SJCRH30 (cell line): ENCODE measurements around the gene ATP4A. TPM values are rescaled to one million over a fixed set of nuclear protein-coding genes. Genes with fewer than 3 reads are reported as not detected.

ENCODE experiments used
- DNase-seq, 2 experiments: peaks; one replicate each; pipeline ENCODE4 v3.0.0-alpha.2; 2015 to 2020
- H3K27ac ChIP-seq: fragments of 250-450 bp; sonication (Bioruptor Pico); 2 replicates; pipeline ENCODE4 v1.5.1; 2020; ENCODE audit warnings: mild to moderate bottlenecking, moderate library complexity
- H3K27me3 ChIP-seq: fragments of 250-450 bp; sonication (Bioruptor Pico); 2 replicates; pipeline ENCODE4 v1.5.1; 2020; ENCODE audit warnings: mild to moderate bottlenecking, moderate library complexity
- H3K36me3 ChIP-seq: fragments of 250-450 bp; sonication (Bioruptor Pico); 2 replicates; pipeline ENCODE4 v1.5.1; 2020; ENCODE audit warnings: mild to moderate bottlenecking, moderate library complexity
- H3K4me1 ChIP-seq: fragments of 250-450 bp; sonication (Bioruptor Pico); 2 replicates; pipeline ENCODE4 v1.5.1; 2020; ENCODE audit warnings: mild to moderate bottlenecking, moderate library complexity
- H3K4me3 ChIP-seq: fragments of 250-450 bp; sonication (Bioruptor Pico); 2 replicates; pipeline ENCODE4 v1.5.1; 2020; ENCODE audit warnings: mild to moderate bottlenecking, moderate library complexity
- H3K9me3 ChIP-seq: fragments of 250-450 bp; sonication (Bioruptor Pico); replicated peaks from 2 replicates; pipeline ENCODE4 v1.5.1; 2020; ENCODE audit warnings: mild to moderate bottlenecking, moderate library complexity
- total RNA-seq: library from RNA; depleted of rRNA; stranded (reverse); fragments of >200 nt; shearing (Covaris generic); gene quantifications from 2 replicates; pipeline ENCODE4 v1.2.3, GENCODE V29; 2014

Gene ATP4A
- total RNA-seq, 1 experiment from 2014 or later, result 0.14 TPM

DNA sequence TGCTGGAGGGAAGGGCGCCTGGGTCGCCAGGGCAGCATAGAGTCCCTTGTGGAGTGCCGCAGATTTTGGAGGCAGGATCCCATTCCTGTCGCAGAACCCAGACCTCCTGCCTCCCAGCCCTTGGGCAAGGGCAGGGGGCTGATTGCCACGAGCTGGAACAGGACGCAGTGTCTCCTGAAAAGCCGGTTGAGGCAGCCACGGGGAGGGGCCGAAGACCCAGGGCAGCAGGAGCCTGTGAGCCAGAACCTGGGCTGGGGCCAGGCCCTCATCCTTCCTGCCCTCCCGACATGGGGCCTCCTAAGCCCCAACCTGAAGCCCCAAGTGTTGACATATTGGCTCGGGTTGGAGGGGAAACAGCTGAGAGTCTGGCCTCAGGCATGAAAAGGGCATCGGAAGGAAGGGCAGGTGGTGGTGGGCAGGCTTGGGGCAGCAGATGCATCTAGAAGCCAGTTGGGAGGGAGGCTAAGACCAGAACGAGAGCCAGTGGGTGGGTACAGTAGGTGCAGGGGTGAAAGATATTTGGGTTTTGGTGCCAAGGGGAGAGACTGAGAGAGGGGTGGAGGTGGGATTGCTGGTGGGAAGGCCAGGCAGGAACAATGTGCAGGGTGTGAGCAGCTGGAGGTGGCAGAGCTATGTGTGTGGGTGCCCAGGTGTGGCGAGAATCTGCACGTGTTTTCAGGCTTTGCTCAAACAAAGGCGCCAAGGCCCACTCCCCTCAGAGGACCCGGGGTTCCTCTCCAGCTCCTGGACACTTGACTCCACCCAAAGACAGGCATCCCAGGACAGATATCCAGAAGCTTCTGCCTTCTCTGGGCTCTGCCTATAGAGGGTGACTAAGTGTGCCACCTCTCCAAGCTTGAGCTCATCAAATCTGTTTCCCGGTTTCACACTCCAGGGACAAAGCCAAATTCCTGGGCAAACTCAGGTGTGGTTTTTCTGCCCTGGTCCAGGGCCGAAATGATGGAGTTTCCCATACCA is 33.9 kb downstream of the ATP4A start:
- Histone ChIP-seq H3K27me3 (peaks cover 32% of the 10 kb centered on the region), H3K27ac (no peak overlapping the region), H3K4me3 (no peak overlapping the region), H3K9me3 (no peaks in the 10 kb centered on the region), H3K36me3 (no peaks in the 10 kb centered on the region), H3K4me1 (no peaks in the 10 kb centered on the region)
- DNase-seq, result no peak

DNA sequence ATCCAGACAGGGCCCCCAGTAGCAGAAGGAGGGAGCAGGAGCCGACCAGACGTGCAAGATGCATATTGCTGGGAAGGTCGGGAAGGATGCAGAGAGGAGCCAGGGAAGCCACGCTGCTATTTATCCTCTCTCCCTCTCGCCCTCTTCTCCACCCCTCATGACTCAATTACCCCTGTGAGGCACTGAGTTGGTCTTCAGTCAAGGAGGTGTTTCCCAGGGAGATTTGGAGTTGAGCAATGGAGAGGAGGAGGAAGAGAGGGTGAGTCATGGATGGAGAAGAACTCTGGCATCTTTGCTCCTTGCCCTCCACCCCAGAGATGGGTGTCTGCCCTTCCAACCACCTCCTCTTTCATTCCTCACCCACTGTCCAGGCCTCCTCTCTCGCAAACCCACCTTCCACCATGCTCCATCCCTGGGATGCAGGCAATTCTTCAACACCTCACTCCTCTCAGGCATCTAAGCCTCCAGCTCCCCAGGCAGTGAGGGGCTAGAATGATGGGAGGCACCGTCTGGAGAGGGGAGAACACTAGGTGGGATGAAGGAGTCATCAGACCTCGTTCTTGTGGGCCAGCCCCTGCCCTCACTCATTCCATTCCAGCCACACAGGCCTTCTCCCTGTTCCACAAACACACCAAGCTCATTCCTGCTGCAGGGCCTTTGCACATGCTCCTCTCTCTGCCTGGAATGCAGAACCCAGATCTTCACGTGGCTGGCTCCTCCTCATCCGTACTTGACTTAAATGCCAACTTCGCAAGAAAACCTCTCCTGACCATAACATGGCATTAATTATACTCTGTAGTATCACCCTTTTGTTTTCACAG is 35.0 kb downstream of the ATP4A start, which contains the start of gene SBSN:
TSS of gene SBSN (minus strand) at position 94 of the 821 bp plus-strand sequence. CDS start at position 64, 30 bp downstream.
- H3K27ac ChIP-seq, result no peak within 1 kb of the TSS
- H3K36me3 ChIP-seq, result no peaks in the 10 kb centered on the region
- no peaks in the 10 kb centered on the region for H3K9me3 ChIP-seq
- H3K4me1 ChIP-seq, result no peaks in the 10 kb centered on the region
- no peak for DNase-seq
- no peak within 1 kb of the TSS for H3K4me3 ChIP-seq
- peaks cover 41% of the 10 kb centered on the region for H3K27me3 ChIP-seq

DNA sequence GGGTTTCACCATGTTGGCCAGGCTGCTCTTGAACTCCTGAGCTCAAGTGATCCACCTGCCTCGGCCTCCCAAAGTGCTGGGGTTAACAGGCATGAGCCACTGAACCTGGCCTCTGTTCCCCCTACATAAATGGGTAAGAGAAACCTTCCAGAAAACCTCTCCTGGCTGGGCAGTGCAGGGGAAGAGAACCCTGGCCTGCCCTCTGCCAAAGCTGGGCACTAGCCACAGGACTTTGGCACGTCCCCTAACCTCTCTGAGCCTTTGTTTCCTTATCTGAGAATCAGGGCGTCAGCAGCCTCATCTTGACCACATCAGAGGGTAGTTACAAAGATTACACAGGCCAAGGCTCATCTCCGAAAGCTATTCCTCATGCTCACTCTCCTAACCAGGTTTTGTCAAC is 37.6 kb downstream of the ATP4A start:
- H3K27ac ChIP-seq, result no peak overlapping the region
- H3K4me1 ChIP-seq, result no peaks in the 10 kb centered on the region
- no peak for DNase-seq
- no peaks in the 10 kb centered on the region for H3K36me3 ChIP-seq
- no peak overlapping the region for H3K4me3 ChIP-seq
- no peaks in the 10 kb centered on the region for H3K9me3 ChIP-seq
- H3K27me3 ChIP-seq, result peaks cover 50% of the 10 kb centered on the region

DNA sequence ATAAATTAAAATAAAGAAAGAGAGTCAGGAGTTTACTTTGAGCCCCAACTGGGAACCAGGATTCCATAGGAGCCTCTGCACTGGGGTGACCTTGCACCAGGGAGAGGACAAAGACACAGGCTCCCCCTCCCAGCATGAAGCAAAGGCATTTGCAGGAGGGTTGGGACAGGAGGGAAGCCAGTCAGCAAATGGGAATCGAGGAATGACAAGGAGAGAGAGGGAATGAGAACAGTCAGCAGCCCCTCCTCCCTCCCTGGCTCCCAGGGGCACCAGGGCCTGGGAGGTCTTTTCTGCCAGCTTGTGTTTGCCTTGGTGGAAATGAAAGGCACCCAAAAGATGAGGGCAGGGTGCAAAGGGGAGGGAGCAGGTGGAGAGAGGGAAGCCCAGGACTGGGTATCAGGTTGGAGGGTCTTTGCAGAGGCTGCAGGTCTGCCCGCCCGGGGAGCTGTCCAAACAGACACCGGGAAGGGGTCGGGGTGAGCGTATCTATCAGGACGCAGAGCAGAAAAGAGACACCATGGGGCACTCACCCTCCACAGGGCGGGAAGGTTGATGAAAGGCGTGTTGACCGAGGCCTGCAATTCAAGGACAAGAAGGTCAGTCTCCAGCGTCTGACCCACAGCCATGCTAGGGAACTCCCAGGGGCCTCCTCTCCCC is 39.1 kb downstream of the ATP4A start:
- Histone ChIP-seq H3K27ac (no peak overlapping the region), H3K4me1 (no peaks in the 10 kb centered on the region), H3K36me3 (no peaks in the 10 kb centered on the region), H3K27me3 (peaks cover 40% of the 10 kb centered on the region), H3K4me3 (no peak overlapping the region), H3K9me3 (no peaks in the 10 kb centered on the region)
- DNase-seq, result no peak

DNA sequence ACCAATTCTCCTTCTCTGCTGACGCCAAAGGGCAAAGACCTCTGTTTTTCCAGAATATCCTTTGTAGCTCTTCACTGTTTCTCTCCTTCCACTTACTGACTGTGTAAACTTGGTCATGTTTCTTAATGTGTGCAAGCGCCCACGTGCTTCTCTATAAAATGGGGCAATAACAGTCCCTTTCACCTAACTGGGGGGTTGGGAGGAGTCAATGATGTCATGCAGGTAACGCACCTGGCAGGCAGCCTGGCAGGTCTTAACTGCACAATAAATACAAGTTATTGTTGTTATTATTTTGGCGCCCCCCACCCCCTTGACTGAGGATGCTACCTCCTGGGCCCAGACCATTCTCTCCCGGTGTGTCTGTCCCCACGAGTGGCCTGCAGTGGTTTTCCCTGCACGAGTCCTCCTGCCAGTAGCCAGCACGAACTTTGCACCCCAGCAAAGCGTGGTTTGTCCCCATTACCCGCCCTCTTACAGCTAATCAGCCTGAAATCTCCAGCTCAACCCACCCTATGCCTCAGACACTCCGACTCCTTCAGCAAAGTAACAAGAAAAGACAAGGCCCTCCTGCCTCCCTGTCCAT is 40.6 kb downstream of the ATP4A start:
- Histone ChIP-seq H3K4me3 (no peak overlapping the region), H3K27me3 (peaks cover 36% of the 10 kb centered on the region), H3K36me3 (no peaks in the 10 kb centered on the region), H3K27ac (no peak overlapping the region), H3K9me3 (no peaks in the 10 kb centered on the region), H3K4me1 (no peaks in the 10 kb centered on the region)
- no peak for DNase-seq

DNA sequence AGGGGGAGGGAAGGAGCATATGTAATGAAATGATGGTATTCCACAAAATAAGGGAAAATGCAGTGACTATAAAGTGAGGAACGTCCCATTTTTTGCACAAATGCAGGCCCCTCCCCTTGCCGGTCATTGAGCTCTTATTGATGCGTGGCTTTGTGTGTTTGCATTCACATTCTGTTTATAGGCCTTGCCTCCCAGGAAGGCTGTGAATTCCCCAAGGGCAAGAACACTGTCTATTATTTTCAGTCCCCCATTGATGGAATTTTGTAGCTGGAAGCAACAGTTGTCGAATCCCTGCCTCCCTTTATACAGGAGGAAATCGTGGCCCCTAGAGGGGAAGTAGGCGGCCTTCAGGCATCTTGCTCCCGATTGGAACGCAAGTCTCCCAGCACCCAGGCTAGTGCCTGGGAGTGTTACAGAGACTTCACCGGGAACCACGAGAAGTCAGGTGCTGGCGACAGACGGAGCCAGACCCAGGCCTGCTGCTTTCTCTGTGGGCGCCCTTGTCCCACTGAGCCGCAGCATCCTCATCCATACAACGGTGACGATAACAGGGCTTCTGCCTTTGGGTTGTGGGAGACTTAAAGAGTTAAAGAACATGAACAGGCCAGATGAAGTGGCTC is 42.2 kb downstream of the ATP4A start:
- H3K4me3 ChIP-seq, result no peak overlapping the region
- H3K27me3 ChIP-seq, result peaks cover 37% of the 10 kb centered on the region
- H3K4me1 ChIP-seq, result no peaks in the 10 kb centered on the region
- no peak overlapping the region for H3K27ac ChIP-seq
- no peaks in the 10 kb centered on the region for H3K36me3 ChIP-seq
- H3K9me3 ChIP-seq, result no peaks in the 10 kb centered on the region
- DNase-seq, result no peak

DNA sequence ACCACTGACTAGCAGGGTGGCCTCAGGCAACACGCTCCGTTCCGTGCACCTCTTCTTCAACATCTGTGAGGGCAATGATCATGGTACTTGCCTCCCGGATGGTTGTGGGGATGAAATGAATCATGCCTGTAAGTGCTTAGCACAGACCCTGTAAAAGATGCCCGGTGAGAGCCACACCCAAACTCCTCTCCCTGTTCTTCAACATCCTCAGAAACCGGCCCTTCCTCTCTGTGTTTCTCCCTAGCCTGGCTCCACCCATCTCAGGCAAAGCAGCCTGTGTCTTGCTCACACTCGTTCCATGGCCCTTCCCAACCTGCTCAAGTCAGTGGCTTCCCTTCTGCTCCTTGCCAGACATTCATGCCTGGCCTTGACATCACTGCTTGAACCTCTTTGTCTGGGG is 44.2 kb downstream of the ATP4A start:
- Histone ChIP-seq H3K27ac (no peak overlapping the region), H3K36me3 (no peaks in the 10 kb centered on the region), H3K4me1 (no peaks in the 10 kb centered on the region), H3K4me3 (no peak overlapping the region), H3K27me3 (peaks cover 28% of the 10 kb centered on the region), H3K9me3 (no peaks in the 10 kb centered on the region)
- DNase-seq, result no peak

DNA sequence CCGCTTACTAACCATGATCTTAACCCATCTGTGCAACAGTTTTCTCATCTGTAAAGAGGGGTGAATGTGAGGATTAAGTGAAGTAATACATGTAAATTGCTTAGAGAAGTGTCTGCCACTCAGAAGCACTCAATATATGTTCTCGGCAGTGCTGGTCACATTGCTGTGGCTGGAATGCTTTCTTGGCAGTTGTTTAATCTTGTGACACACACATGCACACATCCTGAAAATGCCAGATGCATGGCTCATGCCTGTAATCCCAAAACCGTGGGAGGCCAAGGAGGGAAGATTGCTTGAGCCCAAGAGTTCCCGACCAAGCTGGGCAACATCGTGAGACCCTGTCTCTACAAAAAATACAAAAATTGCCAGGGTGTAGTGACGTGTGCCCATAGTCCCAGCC is 45.1 kb downstream of the ATP4A start:
- Histone ChIP-seq H3K9me3 (no peaks in the 10 kb centered on the region), H3K27ac (no peak overlapping the region), H3K4me1 (no peaks in the 10 kb centered on the region), H3K4me3 (no peak overlapping the region), H3K27me3 (peaks cover 24% of the 10 kb centered on the region), H3K36me3 (no peaks in the 10 kb centered on the region)
- no peak for DNase-seq

DNA sequence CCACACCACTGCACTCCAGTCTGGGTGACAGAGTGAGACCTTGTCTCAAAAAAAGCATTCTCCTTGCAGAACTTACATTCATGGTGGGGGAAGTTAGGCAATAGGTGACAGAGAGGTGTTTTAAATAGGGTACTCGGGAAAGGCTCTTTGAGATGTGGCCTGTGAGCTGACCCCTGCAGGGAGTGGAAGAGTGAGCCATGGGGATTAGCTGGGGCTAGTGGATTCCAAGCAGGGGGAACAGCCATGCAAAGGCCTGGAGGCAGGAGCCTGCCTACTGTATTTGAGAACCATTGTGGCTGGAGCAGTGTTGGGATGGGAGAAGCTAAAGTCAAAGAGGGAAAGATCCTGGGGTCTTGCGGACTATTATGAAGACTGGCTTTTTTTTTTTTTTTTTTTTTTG is 46.1 kb downstream of the ATP4A start:
- DNase-seq, result no peak
- Histone ChIP-seq H3K27ac (no peak overlapping the region), H3K36me3 (no peaks in the 10 kb centered on the region)

DNA sequence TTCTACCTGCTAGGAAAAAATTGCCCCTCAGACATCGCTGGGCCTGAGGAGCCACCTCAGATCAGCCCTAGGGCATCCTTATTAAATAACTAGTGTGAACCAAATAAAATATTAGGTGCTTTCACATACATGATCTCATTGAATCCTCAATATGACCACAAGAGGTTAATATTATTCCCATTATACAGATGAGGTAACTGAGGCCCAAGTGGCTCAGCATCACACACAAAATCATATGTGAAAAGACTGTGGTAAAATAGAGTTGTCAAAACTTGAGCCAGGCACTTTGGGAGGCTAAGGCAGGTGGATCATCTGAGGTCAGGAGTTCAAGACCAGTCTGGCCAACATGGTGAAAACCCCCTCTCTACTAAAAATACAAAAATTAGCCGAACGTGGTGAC is 47.1 kb downstream of the ATP4A start:
- H3K4me3 ChIP-seq, result no peak overlapping the region
- H3K27me3 ChIP-seq, result peaks cover 26% of the 10 kb centered on the region
- DNase-seq, result no peak
- no peaks in the 10 kb centered on the region for H3K36me3 ChIP-seq
- no peaks in the 10 kb centered on the region for H3K4me1 ChIP-seq
- no peak overlapping the region for H3K27ac ChIP-seq
- H3K9me3 ChIP-seq, result no peaks in the 10 kb centered on the region

More for the DNA sequence above, 46.1 kb downstream of the ATP4A start:
- Histone ChIP-seq H3K4me1 (no peaks in the 10 kb centered on the region), H3K27me3 (peaks cover 30% of the 10 kb centered on the region), H3K9me3 (no peaks in the 10 kb centered on the region), H3K4me3 (no peak overlapping the region)

DNA sequence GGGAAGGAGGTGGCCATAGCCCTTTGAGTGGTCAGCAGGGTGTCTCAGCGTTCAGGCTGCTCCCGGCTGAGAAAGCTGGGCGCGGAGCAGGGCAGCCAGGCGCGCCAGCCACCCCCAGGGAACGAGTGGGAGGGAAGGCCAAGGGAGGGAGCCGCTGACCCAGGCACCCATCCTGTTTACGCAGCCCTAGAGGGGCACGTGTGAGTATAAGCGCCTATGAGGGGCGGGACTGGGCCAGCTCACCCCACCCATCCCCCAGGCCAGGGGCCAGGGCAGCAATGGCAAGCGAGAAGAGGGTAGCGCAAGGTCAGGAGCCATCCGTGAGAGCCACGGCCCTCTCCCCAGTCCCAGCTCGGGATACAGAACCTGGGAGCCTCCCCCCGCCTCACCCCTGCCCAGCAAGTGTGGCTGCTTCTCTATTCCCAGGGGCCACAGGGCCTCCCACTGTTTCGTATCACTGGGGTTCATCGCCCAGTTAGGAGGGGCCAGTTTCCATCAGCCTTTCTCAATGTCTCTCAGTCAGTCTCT is 49.1 kb downstream of the ATP4A start:
- Histone ChIP-seq H3K4me1 (no peaks in the 10 kb centered on the region), H3K27ac (no peak overlapping the region), H3K4me3 (no peak overlapping the region), H3K36me3 (no peaks in the 10 kb centered on the region), H3K27me3 (peaks cover 44% of the 10 kb centered on the region), H3K9me3 (no peaks in the 10 kb centered on the region)
- DNase-seq, result no peak

DNA sequence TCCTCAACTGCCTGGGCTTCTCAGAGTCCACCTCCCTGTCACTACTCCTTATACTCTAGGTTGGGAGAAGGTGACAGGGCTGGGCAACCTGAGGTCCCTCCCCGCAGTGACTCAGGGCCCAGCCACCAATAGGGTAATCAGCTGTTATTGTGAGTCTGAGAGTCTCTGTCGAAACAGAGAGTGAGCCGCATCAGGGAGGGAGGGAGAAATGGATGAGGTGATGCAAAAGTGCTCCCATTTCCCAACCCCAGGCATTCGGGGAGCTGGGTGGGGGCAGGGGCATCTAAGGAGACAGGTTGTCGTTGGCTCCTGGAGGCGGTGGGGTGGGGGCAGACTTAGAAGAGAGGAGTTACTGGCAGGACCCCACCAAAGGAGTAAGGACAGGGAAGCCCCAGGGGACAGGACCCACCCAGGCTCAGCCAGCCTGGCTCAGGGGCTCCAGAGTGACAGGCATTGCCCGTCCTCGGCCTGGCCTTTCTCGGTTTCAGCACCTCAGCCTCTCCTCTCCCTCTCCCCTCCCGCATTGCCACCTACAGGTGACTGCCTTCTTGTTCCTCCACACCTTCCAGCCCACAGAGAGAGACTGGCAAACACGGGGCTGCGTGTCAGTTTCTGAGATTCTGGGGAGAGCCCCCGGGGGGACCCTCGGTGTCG is 49.7 kb downstream of the ATP4A start, which contains the start of gene DMKN:
TSS of gene DMKN (minus strand) at position 22 of the 654 bp plus-strand sequence. CDS start 174 bp downstream, outside the sequence.
- Histone ChIP-seq H3K9me3 (no peaks in the 10 kb centered on the region), H3K4me1 (no peaks in the 10 kb centered on the region), H3K27me3 (peaks cover 50% of the 10 kb centered on the region), H3K27ac (no peak within 1 kb of the TSS), H3K4me3 (no peak within 1 kb of the TSS), H3K36me3 (no peaks in the 10 kb centered on the region)
- DNase-seq, result no peak

DNA sequence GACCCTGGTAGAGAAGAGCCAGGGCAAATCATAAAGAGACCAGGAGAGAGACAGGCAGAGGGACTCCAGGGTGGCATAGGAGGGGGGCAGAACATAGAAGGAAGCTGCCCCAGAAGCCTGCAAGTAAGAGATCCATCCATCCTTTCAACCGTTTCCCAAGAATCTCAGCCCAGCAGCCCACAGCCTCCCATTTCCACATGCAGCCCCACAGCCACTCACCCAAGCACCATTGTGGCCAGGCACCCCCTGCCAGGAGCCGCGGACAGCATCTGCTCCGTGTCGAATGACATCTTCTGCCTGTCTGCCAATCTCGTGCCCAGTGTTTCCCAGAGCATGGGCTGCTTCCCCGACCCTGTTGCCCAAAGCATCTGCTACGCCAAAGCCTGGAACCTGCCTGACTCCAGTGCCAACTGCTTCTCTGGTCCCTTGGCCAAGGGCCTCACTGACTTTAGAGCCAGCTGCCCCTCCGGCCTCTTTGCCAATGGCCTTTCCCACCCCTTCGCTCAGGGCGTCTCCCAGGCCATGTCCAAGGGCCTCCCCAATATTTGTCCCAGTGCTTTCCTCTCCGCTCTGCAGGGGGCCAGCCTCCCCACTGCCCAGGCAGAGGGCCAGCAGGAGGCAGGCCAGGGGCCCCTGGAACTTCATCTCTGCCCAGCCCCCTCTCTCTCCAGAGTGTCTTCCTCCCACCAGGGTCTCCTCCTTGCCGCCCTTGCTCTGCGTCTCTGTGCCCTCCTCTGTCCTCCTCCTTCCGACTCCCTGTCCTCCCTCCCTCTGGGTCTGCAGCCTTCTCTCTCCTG is 50.4 kb downstream of the ATP4A start:
- no peak for DNase-seq
- H3K27me3 ChIP-seq, result peaks cover 51% of the 10 kb centered on the region
- H3K36me3 ChIP-seq, result no peaks in the 10 kb centered on the region
- H3K27ac ChIP-seq, result no peak overlapping the region
- H3K4me3 ChIP-seq, result no peak overlapping the region
- no peaks in the 10 kb centered on the region for H3K9me3 ChIP-seq
- no peaks in the 10 kb centered on the region for H3K4me1 ChIP-seq
